GM21576 (cell line): ENCODE measurements around the gene RAPGEF4.

ENCODE experiments used
- ATAC-seq: cut with Tn5 transposase; IDR thresholded peaks from one replicate; pipeline ENCODE4 v1.9.1; 2021; ENCODE audit warnings: mild to moderate bottlenecking, moderate library complexity; ENCODE audit not compliant: unreplicated experiment

The RAPGEF4 gene

DNA sequence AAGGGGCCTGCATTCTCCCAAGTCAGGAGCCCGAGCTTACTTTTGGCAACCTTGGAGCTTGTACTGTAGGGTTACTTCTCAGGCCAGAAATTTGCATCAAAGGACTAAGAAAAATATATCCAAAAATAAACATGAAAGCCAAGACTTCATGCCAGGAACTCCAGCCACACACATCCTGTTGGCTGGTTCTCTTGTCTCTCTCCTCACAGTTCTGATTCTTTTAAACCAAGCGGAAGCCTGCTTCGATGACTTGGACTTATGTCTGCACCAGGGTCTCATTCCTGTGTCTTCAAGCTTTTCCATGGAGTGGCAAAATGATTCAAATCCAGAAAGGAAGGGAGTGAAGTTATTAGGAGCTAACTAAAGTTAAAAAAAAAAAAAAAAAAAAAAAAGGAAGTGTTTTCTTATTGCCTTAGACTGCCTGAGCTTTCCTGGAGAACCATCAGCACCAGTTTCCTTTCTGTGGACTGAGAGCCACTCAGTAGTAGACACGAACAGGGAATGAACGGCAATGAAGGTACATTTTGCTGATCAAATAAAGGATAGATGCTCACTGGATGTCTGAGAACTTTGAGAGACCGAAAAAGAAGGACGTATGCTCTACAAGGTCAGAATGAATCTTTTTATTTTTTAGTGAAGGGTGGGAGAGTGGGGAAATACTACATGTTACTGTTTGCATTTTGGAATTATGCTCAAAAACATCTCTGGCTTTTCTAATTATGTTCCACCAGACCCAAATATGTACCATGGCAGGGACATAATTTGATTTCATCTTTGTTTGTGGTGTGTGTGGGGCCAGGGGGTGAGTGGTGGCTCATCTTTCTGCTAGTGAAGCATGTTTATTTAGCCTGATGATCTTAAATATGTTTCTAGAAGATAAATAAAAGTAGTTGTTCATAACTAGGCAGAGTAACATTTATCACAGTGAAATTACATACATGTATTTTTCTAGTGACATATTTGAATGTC lies 86.0 kb downstream of the RAPGEF4 start:
- ATAC-seq, result no peak

DNA sequence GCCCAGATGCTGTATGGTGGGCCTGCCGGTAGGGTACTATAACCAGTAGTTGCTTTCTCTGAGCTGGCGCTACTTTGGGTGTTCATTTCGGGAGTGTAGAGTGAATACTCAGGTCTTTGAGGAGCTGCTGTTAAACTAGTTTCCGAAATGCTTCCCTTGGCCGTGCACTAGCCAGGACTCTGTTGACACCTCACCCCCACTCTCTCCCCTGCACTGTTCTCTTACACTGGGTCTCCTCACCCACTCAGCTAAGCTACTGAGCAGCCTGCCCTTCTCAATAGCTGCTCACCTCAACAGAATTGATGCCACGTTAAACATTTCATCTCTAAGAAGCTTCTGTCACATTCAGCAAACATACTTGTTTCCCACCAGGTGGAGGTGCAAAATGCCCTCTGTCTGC lies 86.9 kb downstream of the RAPGEF4 start:
- no peak for ATAC-seq

DNA sequence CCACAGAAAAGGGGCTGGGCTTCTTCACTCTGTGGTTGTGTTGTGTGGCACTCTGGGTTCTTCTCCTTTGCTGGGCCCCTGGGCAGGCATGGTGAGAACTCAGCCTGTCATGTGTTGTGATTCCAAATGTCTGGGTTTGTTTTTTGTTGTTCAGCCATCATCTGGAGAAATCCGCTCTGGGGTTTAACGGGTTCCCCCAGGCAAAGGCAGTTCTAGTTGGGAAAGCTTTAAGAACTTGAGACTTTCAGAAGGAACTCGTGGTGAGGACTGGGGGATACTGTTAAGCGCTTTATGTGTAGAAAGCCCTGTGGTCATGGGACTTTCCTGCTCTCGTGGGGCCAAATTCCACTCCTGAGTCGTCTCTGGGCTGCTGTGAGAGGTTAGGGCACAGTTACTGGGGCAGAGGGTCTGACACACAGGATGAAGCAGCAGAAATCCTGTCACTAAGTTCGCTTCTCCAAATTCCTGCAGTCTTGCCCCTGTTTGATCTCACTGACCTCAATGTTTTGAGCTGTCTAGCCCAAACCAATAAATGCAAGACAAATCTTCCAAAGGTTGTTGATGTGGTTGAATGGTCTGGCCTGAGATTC lies 87.7 kb downstream of the RAPGEF4 start:
- no peak for ATAC-seq

DNA sequence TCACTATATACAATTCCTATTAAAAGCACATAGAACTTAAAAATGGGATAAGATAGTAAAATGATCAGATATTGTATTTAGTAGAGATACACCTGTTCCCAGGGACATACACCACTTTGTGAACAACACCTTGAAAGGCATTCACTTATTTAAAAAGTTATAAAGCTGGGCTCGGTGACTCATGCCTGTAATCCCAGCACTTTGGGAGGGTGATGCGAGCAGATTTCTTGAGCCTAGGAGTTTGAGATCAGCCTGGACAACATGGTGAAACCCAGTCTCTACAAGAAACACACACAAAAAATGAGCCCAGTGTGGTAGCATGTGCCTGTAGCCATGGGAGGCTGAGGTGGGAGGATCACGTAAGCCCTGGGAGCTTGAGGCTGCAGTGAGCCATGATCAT lies 90.9 kb downstream of the RAPGEF4 start:
- ATAC-seq, result no peak

DNA sequence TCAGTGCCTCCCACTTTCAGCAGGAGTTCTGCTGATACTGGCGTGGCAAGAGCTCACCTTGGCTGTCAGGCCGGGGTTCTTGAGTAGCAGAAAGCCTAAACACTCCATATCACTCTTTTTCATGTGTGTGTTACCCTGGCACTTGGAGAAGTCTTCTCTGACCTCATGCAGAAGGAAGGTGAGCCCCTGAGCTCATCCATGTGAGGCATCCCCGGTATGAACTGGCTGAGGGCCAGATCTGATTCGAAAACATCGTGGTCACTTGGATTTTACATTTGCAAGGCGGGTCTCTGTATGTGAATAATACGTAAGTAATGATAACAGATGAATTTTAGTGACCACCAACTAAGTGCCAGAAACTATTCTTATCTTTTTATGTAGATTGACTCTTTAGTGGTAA lies 93.6 kb downstream of the RAPGEF4 start:
- ATAC-seq, result no peak

DNA sequence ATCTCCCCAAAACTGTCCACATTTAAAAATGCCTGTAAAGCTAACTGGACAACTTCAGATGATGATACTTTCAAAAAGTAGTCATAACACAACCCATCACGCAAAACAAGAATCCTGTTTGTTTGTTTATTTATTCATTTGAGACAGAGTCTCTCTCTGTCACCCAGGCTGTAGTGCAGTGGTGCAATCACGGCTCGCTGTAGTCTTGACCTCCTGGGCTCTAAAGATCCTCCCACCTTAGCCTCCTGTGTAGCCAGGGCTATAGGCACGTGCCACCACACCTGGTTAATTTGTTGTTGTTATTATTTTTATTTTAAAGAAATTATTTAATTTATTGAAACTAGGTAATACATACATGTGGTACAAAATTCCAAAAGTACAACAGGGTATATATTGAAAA lies 94.8 kb downstream of the RAPGEF4 start:
- no peak for ATAC-seq

DNA sequence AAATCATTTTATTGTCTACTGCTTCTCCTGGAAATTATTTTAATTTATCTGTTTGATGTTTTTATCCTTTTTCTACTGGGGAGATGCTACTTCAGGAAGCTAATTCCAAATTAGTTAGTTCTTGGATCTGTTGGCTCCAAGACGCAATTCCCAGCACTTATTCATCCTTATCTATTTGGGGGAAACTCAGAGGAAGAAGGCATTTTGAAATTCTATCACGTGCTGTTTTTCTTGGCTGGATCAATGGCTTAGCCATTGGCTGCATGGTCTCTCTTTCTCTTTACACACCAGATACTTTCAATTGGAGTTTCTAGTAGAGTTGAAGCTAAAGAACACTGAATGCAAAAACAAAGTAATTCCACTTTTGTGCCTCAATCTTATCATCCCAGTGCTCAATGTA lies 98.3 kb downstream of the RAPGEF4 start:
- no peak for ATAC-seq

DNA sequence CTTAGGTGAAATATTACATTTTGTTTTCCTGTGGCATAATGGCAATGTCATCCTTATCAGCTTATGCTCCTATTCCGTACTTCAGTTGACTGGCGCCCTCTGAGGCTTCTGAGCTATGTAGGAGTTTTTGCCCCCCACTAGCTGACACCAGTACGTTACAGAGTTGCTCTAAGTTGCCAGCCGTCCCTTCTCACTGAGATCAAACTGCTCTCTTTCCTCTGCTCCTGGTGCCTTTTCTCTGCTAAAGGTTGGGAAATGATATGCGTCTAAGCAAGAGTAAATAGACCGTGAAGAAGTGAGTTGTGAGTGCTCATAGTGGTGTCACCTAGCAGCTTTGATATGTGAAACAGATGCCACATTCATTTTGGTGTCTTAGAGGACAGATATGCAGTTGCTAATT lies 99.2 kb downstream of the RAPGEF4 start:
- ATAC-seq, result no peak

DNA sequence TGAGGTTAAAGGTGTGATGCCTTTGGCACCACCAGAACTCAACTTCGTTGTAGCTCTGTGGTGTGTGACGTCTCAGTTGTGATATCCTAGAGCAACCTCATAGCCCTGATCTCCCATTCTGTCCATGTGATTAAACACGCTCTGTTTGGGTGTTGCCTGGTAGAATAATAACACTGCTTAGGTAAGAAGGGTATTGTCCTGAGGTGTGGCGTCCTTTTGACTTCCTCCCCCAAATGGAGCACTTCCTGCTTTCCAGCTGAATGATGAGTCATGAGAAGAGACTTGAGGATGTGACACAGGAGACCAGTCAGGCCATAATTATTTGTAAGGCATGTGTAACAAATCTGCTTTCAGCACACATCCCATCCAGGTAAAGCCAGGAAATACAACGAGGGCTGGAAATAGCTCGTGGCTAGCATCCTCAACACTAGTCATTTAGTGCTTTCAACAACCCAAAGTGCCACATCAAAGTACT lies 100.7 kb downstream of the RAPGEF4 start:
- ATAC-seq, result no peak

DNA sequence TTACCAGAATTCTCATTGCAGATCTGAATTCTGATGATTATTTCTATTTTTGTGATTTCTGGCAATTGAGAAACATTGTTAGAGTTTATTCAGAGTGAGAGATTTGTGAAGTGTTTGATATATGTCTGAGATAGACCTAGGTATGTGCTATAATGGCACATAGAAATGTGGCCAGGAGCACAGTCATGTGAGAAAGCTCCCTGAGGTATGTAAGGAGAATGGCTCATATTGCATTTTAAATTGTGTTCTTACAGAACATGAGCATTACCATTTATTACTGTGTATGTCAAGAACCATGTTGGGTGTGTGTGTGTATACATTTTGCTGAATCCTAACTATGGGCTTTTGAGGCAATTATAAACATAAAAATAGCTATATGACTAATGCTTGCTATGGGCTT lies 101.2 kb downstream of the RAPGEF4 start:
- no peak for ATAC-seq

DNA sequence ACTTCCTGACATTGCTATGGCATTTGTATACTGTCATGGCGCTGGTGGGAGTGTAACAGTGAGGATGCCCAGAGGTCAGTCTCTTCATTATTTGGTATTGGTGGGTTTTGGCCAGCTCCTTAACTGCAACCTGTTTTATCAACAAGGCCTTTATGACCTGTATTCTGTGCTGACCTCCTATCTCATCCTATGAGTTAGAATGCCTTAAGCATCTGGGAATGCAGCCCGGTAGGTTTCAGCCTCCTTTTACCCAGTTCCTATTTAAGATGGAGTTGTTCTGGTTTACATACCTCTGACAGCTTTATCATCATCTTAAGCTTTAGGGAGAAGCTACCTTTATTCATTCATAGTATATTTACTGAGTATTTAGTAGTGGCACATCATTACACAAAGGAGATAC lies 103.8 kb downstream of the RAPGEF4 start:
- ATAC-seq, result no peak

DNA sequence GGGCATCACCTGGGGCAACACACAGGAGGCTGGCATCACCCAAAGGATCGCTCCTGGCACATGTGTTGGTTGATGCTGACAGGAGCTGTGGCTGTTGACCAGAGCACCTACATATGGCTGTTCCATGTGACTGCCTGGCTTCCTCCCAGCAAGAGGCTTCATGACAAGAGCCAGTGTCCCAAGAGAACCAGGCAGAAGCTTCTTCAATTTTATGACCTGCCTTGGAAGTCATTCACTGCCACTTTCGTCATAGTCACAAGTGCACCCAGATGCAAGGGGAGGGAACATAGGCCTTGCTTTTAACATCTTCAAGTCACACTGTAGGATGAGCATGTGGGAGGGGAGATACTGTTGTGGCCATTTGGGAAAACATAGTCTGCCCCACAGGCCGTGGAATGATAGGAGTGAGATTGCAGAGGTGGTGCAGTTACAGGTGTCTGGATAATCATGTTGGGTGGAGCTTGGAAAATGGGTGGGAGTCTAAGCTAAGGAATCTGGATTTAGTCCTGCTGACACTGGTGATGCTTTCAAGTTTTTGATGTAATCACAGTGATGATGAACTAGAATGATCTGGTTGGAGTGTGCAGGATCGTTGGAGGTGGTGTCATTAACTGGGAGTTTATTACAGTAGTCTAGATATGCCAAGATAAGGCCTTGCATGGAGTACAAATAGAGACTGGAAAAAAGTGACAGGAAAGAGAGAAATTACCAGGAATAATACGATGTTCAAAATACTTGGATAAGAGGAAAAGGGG lies 107.0 kb downstream of the RAPGEF4 start:
- ATAC-seq, result no peak

DNA sequence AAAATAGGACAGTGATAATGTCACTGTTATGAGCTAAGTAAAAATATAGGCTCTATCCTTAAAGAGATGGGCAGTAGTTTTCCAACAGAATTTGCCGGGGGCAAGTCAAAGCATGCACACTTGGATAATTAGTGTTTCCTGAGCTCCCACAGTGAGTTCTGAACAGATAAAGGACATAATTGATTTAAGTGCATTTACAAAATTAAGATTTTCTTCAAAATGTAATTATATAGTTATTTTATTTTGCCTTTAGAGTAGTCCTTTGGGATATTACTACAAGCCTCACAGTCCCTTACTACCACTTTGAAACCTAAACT lies 107.6 kb downstream of the RAPGEF4 start:
- no peak for ATAC-seq

DNA sequence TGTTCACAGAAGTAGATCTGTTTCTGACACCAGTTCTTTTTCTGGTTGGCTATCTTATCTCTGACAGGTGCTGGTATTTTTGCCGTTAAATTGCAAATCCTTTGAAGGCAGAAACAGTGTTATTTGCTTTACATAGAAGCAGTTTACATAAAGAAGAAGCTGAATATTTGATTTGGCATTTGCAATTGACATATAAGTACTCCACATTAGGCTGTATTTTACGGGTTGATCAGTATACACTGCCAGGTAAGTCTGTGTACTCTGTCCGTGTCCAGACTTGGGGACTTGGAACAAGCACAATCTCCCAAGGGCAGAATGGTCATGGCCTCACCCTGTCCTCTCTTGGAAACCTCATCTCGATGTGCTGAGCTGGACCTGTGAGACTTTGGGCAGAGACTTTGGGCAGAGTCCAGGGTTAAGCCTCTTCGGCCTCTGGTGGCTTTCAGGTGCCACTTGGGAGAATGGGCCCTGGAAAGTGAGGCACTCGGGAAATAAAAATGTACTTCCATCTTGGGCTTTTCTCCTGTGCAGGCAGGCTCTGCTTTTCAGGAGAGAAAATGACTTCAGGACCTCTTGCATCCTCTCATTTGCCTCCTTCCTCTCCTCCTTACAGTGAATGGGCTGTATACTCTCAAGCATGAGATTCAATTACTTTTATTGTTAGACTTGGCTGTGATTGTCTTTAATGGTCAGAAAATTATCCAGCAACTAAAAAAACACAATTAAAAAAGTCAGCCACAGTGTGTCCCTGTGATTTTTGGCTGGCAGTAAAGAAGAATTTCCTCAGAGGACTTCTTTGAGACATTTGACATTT lies 108.5 kb downstream of the RAPGEF4 start:
- ATAC-seq, result no peak

DNA sequence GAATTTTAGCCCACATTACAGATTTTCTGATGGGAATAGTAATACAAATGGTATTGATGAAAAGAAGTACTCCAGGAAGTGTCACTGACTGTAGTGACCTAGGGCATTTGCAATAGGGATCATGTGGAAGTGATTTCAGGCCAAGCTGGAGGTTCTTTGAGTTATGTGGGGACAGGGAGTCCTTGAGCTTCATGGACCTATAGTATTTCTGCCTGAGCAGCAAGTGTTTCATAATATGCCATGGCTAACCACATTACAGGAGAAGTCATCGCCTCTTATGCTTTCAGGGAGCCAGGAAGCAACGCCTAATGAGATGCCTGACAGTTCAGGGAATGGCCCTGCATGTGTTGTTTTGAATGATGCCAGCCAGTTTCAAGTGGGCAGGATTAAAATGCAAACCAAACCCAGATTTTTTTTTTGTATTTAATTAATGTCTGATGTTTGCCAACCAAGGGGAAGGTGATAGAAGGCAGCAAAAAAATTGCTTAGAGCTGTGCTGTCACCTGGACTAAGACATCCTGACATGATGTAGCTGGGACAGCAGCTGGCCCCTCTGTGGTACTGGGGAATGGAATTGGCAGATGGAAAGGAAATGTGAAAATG lies 109.5 kb downstream of the RAPGEF4 start:
- no peak for ATAC-seq

DNA sequence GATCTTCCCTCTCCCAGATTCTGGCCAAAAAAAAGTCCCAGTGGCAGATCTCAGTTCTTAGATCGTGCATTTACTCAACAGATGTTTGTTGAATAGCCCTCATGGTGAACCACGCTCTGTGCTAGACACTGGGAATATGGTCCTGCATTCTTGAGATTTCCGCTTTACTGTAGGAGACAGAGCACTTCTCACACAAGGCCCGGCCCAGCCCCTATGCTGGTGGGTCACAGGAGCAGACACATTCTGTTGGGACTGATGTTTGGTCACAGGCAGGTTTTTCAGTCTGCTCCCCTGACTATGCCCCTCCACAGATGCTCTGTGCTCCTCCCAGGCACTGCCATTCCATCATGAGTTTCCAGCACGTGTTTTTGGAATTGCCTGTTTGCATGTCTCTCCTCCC lies 110.9 kb downstream of the RAPGEF4 start:
- no peak for ATAC-seq

DNA sequence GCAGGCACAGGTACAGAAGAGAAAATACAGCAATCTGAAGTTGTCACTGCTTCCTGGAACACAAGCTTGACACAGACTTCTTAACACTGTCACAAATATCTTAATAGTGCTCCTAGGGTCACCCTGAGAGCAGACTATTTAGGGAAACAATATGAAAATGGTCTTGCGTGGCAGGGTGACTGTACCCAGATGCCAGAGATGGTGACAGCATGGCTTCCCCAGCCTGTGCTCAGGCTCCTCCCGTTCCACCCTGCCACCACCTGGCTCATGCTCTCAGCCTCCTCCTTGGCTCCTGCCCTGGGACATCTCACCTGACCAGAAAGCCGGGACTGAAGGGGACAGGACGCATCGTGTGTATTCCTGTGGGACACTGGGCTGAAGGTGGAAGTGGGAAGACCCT lies 111.5 kb downstream of the RAPGEF4 start:
- ATAC-seq, result no peak

DNA sequence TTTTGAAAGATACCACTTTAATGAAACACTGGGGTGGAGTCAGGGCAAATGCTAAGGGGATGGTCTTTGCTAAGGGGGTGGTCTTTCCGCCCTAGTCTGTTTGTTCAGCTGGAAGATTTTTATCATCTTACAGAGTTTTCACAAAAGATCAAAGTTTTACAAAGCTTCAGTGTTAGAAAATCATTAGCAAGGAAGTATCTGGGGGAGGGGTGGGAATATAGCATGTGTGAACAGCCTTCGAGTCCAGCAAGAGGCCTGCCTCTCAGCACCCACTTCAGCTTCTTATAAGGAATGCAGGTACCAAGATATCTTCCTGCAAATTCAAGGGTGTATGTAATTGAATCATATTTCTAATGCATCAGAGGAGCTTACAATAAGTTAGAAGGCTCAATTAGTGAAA lies 112.9 kb downstream of the RAPGEF4 start:
- ATAC-seq, result no peak

DNA sequence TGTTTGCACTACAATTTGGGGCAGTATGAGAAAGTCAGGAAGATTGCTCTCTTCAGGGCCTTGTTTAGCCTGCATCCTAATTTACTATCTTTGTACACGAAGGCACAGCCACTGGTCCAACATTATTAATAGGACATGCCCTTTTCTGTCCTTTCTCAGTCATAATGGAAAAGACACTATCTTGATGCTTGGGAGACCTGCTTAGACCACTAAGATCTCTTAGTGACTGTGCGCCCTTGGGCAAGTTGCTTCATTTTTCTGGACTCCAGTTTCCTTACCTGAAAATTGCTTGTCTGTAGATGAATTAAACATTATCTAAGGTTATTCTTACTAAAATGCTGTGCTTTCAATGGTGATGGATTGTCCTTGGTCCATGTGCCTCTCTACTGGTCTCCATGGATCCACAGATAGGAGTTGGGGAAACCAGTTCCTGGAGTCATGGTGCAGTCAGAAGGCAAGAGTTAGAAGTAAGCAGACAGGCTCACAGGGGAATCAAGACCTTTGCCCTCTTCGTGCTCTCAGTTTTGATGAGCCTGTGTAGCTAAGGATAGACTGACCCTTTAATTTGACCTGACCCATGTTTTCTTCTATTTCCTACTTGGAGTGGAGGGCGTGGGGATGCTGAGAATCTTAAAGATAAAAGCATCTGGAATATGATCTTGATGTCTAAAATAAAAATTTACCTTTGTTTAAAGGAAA lies 114.0 kb downstream of the RAPGEF4 start:
- ATAC-seq, result no peak

DNA sequence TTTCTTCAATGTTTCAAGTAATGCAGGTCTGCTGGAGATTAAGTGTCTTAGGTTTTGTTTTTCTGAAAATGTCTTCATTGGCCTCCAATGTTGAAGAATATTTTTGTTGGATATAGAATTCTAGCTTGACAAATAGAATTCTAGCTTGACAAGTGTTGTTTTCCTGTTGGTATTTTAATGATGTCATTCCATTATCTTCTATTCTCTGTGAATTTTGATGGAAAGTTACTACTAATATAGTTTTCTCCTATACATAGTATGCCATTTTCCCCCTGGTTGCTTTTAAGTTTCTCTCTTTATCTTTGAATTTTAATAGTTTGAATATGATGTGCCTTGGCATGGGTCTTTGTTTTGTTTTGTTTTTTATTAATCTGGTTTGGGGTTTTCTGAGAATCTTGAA lies 119.9 kb downstream of the RAPGEF4 start:
- ATAC-seq, result no peak
